GM18870 (cell line): Measurements from ENCODE around the gene CABP4.

Source experiments
- ATAC-seq: cut with Tn5 transposase; IDR thresholded peaks from one replicate; pipeline ENCODE4 v1.9.1; 2021; ENCODE audit warnings: moderate library complexity; ENCODE audit not compliant: unreplicated experiment

CABP4 gene

GRCh38 chr11:67435031-67435726 is 20.0 kb upstream of the CABP4 start:
- no peak for ATAC-seq

DNA sequence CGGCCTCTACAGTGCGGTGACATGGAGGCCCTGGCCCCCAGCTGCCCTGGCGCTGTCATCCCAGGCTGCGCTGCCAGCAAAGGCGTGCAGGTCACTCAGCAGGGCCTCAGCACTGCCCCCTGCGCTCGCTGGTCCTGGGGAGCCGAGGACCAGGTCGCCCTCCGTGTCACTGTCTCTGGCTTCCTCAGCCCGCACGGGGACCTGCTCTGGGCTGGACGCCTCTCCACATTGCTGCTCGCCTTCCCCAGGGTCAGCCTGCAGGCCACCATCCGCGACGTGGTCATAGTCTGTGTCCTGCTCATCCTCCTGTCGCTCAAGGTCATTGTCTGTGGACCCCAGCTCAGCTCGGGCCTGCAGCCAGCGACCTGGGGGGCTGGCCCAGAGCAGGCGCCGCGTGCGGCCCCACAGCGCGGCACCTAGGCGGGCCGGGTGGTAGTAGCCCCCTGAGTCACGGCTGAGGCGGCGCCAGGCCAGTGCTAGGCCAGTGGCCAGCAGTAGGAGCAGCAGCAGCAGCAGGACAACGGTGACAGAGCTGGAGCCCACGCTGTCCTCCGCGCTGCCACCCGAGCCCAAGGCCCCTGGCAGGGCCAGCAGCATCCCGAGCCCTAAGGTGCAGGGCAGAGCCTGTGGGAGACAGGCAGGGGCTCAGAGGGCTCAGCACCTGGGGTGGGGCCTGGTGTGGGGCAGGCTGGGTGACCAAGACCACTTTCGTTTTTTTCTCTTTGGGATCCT is 19.3 kb upstream of the CABP4 start:
- ATAC-seq: no peak

DNA sequence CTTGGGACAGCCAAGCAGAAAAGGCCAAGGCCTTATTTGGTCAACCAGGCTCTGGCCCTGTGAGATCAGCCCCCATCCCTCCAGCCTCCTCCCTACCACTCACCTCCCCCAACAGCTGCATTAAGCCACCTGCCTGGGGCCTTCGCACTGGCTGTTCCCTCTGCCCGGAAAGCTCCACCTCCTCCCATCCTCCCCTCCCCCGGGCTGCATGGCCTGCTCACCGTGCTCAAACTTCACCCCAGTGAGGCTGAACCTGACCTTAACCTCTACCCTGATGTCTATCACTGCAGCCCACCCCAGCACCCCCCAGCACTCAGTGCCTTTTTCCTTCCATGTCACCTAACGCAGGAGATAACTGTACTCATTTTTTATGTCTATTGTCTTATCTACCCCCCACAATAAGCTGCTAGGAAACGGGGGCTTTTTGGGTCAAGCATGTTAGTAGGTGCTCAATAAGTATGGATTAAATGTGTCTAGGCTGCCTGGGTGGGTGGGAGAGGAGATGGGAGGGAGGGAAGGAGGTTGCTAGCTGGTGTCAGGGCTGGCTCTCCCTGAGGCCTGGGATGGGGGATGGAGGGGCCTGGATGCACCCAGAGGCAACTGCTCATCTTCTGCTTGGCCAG is 18.6 kb upstream of the CABP4 start:
- ATAC-seq: no peak

DNA sequence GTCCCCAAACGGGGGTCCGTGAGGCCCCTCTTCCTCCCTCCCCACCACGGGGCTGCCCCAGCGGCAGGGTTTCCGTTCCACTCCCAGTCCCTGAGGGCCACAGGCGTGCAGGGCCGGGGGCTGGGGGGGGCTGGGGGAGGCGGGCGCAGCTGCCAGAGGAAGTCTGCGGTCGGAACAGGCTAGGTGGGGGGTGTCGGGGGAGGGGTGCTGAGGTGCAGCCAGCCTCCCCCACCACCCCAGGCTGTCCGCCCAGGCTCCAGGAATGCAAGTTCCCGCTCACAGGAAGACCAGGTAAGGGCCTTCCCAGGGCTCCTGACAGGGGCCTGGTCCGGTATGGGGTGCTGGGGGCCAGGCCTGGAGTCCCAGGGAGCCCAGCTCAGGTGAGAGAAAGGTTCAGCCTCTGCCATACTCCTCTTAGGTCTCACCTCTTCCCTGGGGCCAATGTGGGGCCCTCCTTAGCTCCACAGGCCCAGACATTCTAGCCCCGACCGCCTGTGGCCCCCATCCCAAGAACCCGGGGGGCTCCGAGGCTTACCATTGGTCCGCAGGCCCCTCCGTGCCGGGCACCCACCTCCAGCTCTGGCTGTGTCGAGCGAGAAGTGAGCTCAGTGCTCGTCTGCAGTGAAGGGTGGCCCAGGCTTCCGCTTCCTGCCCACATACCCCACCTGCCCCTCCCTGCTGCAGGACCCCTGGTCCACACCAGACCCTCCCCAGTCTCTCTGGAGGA is 17.9 kb upstream of the CABP4 start, which contains the start of gene PTPRCAP:
PTPRCAP (minus strand) TSS at position 601 of the 727 bp plus-strand sequence; CDS start at position 538, 63 bp downstream.
- no peak for ATAC-seq

DNA sequence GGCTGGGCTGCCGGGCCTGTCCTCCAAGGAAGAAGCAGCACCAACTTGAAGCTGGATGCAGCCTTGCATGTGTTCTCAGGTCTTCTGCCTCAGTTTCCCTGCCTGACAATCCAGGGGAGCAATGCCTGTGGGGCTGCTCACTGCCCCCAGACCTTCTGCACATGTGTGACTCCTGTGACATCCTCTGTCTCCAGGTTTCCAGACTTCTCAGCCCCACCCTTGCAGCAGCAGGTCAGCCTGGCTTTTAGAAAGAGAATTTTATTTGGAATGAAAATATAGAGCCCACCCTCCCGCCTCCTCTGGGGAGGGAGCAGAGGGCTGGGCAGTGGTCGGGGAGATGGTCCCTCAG is 17.4 kb upstream of the CABP4 start:
- ATAC-seq: no peak

GRCh38 chr11:67438158-67438902 is 16.8 kb upstream of the CABP4 start:
- no peak for ATAC-seq

GRCh38 chr11:67439321-67440228 is 15.6 kb upstream of the CABP4 start:
- no peak for ATAC-seq

DNA sequence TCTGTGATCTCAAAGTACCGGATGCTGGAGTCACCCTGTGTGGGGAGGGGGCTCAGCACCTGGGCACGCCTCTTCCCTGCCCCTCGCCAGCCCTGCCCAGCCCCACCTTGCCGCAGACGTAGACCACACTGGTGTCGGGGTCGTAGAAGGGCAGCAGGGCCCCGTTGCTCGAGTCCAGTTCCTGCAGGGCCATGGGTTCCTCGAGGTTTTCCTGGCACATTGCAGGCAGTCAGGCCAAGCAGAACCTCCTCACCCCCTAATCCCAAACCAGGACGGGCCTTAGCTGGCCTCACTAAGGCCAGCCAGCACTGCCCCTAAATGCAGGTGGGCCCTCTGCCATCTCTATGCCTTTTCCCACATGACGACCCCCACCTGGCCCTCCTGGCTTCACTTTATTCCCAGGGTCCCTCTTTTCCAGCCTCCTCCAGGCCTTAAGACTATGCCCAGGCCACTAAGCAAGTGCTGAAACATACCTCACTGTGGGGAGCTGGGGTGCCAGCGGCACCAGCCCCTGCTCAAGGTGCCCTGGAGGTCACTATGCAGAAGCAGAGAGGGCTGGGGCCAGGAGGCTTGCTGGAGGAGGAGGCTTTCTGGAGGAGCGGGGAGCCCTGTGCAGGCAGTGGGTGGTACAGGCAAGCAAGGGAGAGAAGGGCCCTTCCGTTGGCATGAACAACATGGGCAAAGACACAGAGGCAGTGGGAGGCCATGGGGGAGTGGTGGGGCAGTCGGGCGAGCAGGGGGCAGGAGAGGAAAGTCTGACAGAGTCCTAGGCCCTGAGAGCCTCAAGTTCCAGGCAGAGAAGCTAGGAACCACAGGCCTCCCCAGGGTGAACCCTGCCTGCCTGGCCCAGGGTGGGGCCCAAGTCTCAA is 14.7 kb upstream of the CABP4 start:
- no peak for ATAC-seq

- ATAC-seq: no peak
These were observed 14.0 kb upstream of the CABP4 start for GRCh38 chr11:67441098-67441563.

DNA sequence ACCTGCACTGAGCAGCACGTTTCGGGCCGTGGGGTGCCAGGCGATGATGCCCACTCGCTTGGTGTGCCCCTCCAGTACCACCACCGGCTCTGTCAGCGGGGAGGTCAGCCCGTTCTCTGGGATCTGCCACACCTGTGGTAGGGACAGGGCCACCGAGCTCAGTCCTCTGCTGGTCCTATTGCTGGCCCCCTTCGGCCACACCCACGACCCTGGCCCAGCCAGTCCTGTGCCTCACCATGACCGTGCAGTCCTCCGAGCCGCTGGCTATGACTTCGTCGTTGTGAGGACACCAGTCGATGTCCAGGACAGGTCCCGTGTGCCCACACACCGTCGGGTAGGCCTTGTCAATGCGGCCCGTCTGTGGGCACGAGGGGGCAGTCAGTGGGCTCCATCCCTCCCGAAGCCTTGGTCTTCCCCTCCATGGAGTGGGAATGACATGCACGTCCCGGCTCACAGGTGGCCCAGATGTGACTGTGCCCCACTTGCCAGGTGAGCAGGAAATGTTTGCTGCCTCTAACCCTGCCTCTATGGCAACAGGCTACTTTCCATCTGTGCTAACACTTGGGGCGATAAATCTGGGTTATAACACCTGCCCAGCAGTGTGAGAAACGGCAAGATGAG is 13.3 kb upstream of the CABP4 start:
- ATAC-seq: no peak

- ATAC-seq: no peak
These were observed 12.4 kb upstream of the CABP4 start for GRCh38 chr11:67442504-67443404.

- ATAC-seq: no peak
These were observed 9.6 kb upstream of the CABP4 start for GRCh38 chr11:67445515-67445914.

GRCh38 chr11:67448220-67448609 is 6.9 kb upstream of the CABP4 start:
- ATAC-seq: no peak

DNA sequence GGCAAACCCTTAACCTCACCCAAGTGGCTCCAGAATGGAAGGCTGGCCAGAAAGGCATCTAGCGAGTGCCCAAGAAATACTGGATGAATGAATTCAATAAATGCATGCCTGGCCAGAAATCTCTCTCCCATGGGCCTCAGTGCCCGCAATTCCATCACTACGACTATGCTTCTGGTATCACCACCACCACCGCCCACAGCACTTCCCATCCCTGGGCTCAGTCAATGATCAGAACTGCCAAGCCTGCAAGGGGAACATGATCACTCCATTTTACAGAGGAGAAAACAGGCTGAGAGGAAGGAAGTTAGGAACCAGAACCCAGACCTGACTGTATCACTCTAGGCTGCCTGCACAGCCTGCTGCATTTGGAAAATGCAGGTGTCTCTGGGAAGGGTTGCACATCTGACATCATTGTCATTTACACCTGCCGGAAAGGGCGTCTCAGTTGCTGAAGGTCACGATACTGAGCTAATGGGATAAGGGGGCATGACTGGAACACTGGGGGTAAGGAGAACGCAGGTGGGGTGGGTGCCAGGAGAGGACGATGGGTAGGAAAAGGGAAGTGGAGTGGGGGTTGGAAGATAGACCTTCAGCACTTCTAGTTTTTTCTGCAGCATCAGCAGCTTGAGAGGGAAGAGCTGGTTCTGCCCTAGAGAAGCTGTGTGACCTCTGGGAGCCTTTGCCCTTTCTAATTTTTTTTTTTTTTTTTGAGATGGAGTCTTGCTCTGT is 5.9 kb upstream of the CABP4 start:
- no peak for ATAC-seq

DNA sequence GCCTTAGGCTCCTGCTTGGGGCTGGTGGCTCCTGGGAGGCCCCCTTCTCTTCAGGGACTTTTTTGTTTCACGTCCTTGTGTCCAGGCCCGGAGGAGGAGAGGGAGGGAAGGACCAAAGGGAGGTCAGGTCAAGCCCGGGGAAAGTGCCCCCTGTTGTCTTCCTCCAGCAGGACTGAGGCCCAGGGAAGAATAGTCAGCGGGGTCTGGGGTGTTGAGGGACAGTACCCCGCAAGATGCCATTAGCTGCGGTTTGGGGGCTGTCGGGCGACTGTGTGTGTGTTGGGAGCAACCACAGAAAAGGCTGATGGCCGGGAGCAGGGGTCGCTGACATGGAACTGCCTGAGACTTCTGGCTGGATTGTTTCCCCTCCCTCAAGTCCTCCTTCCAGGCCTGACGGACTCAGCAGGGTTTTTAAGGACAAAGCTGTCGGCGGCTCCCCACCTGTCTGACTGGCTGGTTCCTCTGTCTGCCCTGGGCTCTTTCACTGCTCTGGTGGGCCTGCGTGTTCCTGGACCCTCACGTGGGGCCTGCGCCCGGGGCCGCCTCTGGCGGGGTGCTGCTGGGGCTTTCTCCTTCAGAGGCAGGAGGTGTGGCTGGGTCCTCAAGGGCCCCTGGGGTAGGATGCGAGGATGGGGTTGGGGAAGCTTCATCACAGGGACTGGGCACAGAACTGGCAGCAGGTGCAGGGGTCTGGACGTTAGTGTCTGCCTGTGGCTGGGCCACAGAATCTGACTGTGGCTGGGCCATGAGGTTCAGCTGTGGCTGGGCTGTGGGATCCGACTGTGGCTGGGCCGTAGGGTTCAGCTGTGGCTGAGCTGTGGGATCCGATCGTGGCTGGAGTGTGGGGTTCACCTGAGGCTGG is 4.1 kb upstream of the CABP4 start:
- no peak for ATAC-seq

GRCh38 chr11:67451658-67451976 is 3.5 kb upstream of the CABP4 start:
- no peak for ATAC-seq
